Activated CD4-positive, alpha-beta memory T cell treated with anti-CD3 and anti-CD28 coated beads for 36 hours (primary cell): ENCODE results near the gene PRDM4. TPM values are rescaled to one million over a fixed set of nuclear protein-coding genes. Genes with fewer than 3 reads are reported as not detected.

ENCODE experiments used
- CTCF ChIA-PET: fragments of 350-600 bp; sonication (Branson Sonifier 250); formaldehyde crosslinking; loops from one replicate; lab custom pipeline; 2021; ENCODE audit warnings: antibody characterized with exemption, inconsistent platforms; lab: Charles Lee
- POLR2A ChIA-PET: fragments of 350-600 bp; sonication (Branson Sonifier 250); formaldehyde crosslinking; loops from one replicate; lab custom pipeline; 2021; ENCODE audit warnings: antibody characterized with exemption; lab: Charles Lee
- DNase-seq: peaks from one replicate; pipeline ENCODE4 v3.0.0-alpha.2; 2020
- H3K27ac Mint-ChIP-seq: one replicate; pipeline ENCODE4 v1.8.0; 2021; ENCODE audit warnings: mixed read lengths
- H3K27me3 Mint-ChIP-seq: one replicate; pipeline ENCODE4 v1.8.0; 2021; ENCODE audit warnings: mixed read lengths
- H3K36me3 Mint-ChIP-seq: one replicate; pipeline ENCODE4 v1.8.0; 2021; ENCODE audit warnings: mixed read lengths
- H3K4me1 Mint-ChIP-seq: one replicate; pipeline ENCODE4 v1.8.0; 2021; ENCODE audit warnings: low read depth, mixed read lengths
- H3K4me3 Mint-ChIP-seq: one replicate; pipeline ENCODE4 v1.8.0; 2021; ENCODE audit warnings: mild to moderate bottlenecking, mixed read lengths
- H3K9me3 Mint-ChIP-seq: one replicate; pipeline ENCODE4 v1.8.0; 2021; ENCODE audit warnings: mixed read lengths
- intact Hi-C: fragments of 100-400 bp; cut with micrococcal nuclease; formaldehyde crosslinking; loops from one replicate; pipeline ENCODE4 v1.15.1; 2023
- total RNA-seq, 2 experiments: library from RNA; stranded (reverse); gene quantifications; one replicate each; pipeline ENCODE4 v1.2.3, GENCODE V29; 2021

PRDM4 gene
- 10 to 100 TPM; 33.4 to 39.0 TPM for total RNA-seq

GRCh38 chr12:107760809-107761501 is at the start of gene PRDM4:
Gene PRDM4, minus strand, starts transcription at chr12:107761137. Its CDS starts 622 bp downstream, at chr12:107760515.
- intact Hi-C loops = loop anchor here (1.0 to 5.0 kb wide), 5 partner anchors 76 to 871 kb away; partner anchors contain the start of genes CRY1, PWP1 and SELPLG
- Mint-ChIP-seq H3K4me3 (peak within 1 kb of the TSS; percentile 92), H3K27ac (peak within 1 kb of the TSS; percentile 88), H3K9me3 (no peaks in the 10 kb centered on the region), H3K27me3 (no peaks in the 10 kb centered on the region), H3K36me3 (peaks cover 24% of the 10 kb centered on the region), H3K4me1 (peaks cover 27% of the 10 kb centered on the region)
- CTCF ChIA-PET = interaction anchor here (1.2 to 2.6 kb wide), 2 partner anchors 152 to 433 kb away, joined by 3 to 7 read pairs; no protein-coding TSS in a partner anchor
- peak; percentile 94 for DNase-seq
- POLR2A ChIA-PET = interaction anchor here (0.8 kb wide), 1 partner anchor 76 kb away, joined by 3 read pairs; the partner anchor contains the start of gene PWP1

DNA sequence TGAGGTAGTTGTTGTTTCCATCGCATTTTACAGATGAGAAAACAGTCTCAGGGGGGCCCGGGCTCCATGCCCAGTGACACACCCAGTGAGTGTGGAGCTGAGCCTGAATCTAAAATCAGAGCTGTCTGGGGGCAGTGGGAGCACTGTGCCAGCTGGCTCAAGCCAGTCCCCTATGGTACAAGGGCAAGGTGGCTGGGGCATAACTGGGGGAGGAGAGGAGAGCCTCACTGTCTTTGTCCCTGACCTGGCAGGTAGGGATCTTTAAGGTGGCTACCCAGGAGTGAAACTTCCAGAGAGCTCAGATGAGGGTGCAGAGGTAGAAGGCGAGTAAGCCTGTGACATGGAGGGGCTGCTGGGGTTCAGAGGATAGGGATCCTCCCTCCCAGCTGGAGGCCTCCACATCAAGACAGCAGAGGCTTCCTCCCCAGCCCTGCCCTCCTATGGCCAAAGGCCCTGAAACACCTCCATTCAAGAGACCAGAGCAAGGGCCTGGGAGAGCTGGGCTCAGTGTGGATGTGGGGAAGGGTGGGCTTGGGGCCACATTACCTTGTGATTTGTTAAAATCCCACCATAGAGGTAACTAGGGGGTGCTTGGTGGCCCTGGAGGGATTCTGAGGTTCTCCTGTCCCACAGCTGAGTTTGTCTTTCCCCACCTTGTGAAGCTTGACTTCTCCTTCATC is 46.7 kb upstream of the PRDM4 start:
- Mint-ChIP-seq H3K27ac (no peak overlapping the region), H3K4me1 (no peaks in the 10 kb centered on the region), H3K4me3 (no peak overlapping the region), H3K36me3 (no peaks in the 10 kb centered on the region), H3K9me3 (no peaks in the 10 kb centered on the region), H3K27me3 (no peaks in the 10 kb centered on the region)
- ChIA-PET CTCF (no interaction called here), POLR2A (no interaction called here)
- DNase-seq = no peak
- intact Hi-C loops = no loop called here

DNA sequence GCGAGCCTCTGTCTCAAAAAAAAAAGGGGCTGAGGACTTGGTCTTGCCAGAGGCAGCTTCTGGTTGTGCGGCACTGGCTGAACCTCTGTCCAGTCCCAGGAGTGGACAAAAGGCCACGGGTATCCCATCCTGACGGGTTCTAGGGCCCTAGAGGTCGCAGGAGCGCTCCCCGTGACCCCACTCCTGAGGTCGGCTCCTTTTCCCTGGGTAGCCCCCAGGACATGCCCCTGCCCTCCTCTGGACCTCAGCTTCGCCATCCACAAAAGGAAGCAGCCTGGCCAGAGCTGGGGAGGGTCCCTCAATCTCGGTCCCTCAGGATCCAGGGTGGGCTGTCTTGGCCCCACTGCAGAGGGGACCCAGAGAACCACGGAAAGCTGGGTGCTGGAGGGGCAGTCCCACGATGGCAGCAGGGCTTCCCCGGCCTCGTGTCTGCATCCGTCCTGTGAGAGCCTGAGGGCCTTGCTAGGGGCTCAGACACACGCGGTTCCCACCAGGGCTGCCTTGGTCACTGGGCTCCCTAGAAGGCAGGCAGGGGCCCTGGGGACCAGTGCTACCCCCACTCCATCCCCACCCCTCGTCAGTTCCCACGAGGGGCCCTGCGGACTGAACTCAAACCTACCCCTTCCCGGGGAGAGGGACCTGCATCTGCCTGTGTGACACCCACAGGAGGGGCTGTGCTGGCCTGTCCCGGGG is 44.7 kb upstream of the PRDM4 start:
- no peak for DNase-seq
- H3K9me3 Mint-ChIP-seq = no peaks in the 10 kb centered on the region
- ChIA-PET CTCF (no interaction called here), POLR2A (no interaction called here)
- H3K36me3 Mint-ChIP-seq = no peaks in the 10 kb centered on the region
- no peaks in the 10 kb centered on the region for H3K4me1 Mint-ChIP-seq
- intact Hi-C loops = no loop called here
- H3K27ac Mint-ChIP-seq = no peak overlapping the region
- no peak overlapping the region for H3K4me3 Mint-ChIP-seq
- H3K27me3 Mint-ChIP-seq = no peaks in the 10 kb centered on the region

DNA sequence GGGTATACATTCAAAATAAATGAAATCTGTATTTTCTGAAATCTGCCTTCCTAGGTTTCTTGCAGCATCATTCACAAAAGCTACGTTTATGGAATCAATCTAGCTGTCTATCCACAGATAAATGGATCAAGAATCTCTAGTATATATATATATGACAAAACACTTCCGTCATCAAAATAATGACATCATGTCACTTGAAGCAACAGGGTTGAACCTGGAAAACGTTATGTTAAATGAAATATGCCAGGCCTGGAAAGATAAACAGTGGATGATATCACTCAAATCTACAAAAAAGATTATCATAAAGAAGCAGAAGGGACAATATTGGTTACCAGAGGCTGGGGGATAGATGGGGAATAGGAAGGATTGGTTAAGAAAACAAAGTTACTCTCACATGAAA is 42.2 kb upstream of the PRDM4 start:
- no peak overlapping the region for H3K4me3 Mint-ChIP-seq
- intact Hi-C loops = no loop called here
- DNase-seq = no peak
- no peak overlapping the region for H3K27ac Mint-ChIP-seq
- CTCF ChIA-PET = no interaction called here
- H3K36me3 Mint-ChIP-seq = no peaks in the 10 kb centered on the region
- H3K4me1 Mint-ChIP-seq = no peaks in the 10 kb centered on the region
- H3K9me3 Mint-ChIP-seq = no peaks in the 10 kb centered on the region
- H3K27me3 Mint-ChIP-seq = no peaks in the 10 kb centered on the region
- POLR2A ChIA-PET = no interaction called here

- DNase-seq = no peak
- Mint-ChIP-seq H3K27ac (no peak overlapping the region), H3K9me3 (no peaks in the 10 kb centered on the region), H3K27me3 (peaks cover 9% of the 10 kb centered on the region), H3K4me1 (no peaks in the 10 kb centered on the region), H3K36me3 (no peaks in the 10 kb centered on the region), H3K4me3 (no peak overlapping the region)
- intact Hi-C loops = no loop called here
- ChIA-PET CTCF (no interaction called here), POLR2A (no interaction called here)
These were observed 40.2 kb upstream of the PRDM4 start for GRCh38 chr12:107801150-107801549.

- ChIA-PET POLR2A (no interaction called here), CTCF (no interaction called here)
- Mint-ChIP-seq H3K4me1 (no peaks in the 10 kb centered on the region), H3K4me3 (no peak overlapping the region), H3K9me3 (no peaks in the 10 kb centered on the region), H3K27ac (no peak overlapping the region), H3K36me3 (no peaks in the 10 kb centered on the region), H3K27me3 (peaks cover 22% of the 10 kb centered on the region)
- intact Hi-C loops = no loop called here
- DNase-seq = no peak
These were observed 37.6 kb upstream of the PRDM4 start for GRCh38 chr12:107798580-107798979.

GRCh38 chr12:107794451-107794850 is 33.5 kb upstream of the PRDM4 start:
- H3K36me3 Mint-ChIP-seq = no peaks in the 10 kb centered on the region
- intact Hi-C loops = no loop called here
- peaks cover 26% of the 10 kb centered on the region for H3K27me3 Mint-ChIP-seq
- no peak overlapping the region for H3K27ac Mint-ChIP-seq
- H3K9me3 Mint-ChIP-seq = peaks cover 5% of the 10 kb centered on the region
- ChIA-PET POLR2A (no interaction called here), CTCF (no interaction called here)
- DNase-seq = no peak
- no peaks in the 10 kb centered on the region for H3K4me1 Mint-ChIP-seq
- H3K4me3 Mint-ChIP-seq = no peak overlapping the region

- Mint-ChIP-seq H3K9me3 (peaks cover 5% of the 10 kb centered on the region), H3K4me3 (no peak overlapping the region), H3K27me3 (peaks cover 25% of the 10 kb centered on the region), H3K36me3 (no peaks in the 10 kb centered on the region), H3K4me1 (no peaks in the 10 kb centered on the region), H3K27ac (no peak overlapping the region)
- ChIA-PET CTCF (no interaction called here), POLR2A (no interaction called here)
- intact Hi-C loops = no loop called here
- DNase-seq = no peak
These were observed 30.6 kb upstream of the PRDM4 start for GRCh38 chr12:107791465-107792089.

- ChIA-PET POLR2A (no interaction called here), CTCF (no interaction called here)
- no peaks in the 10 kb centered on the region for H3K4me1 Mint-ChIP-seq
- H3K36me3 Mint-ChIP-seq = no peaks in the 10 kb centered on the region
- H3K27ac Mint-ChIP-seq = no peak overlapping the region
- H3K4me3 Mint-ChIP-seq = no peak overlapping the region
- DNase-seq = no peak
- peaks cover 5% of the 10 kb centered on the region for H3K9me3 Mint-ChIP-seq
- intact Hi-C loops = no loop called here
- peaks cover 8% of the 10 kb centered on the region for H3K27me3 Mint-ChIP-seq
These were observed 27.9 kb upstream of the PRDM4 start for GRCh38 chr12:107788690-107789458.

- H3K4me1 Mint-ChIP-seq = no peaks in the 10 kb centered on the region
- H3K36me3 Mint-ChIP-seq = no peaks in the 10 kb centered on the region
- ChIA-PET CTCF (no interaction called here), POLR2A (no interaction called here)
- H3K4me3 Mint-ChIP-seq = no peak overlapping the region
- peaks cover 6% of the 10 kb centered on the region for H3K27me3 Mint-ChIP-seq
- peaks cover 5% of the 10 kb centered on the region for H3K9me3 Mint-ChIP-seq
- no peak for DNase-seq
- no peak overlapping the region for H3K27ac Mint-ChIP-seq
- intact Hi-C loops = no loop called here
These were observed 27.3 kb upstream of the PRDM4 start for GRCh38 chr12:107788281-107788680.

DNA sequence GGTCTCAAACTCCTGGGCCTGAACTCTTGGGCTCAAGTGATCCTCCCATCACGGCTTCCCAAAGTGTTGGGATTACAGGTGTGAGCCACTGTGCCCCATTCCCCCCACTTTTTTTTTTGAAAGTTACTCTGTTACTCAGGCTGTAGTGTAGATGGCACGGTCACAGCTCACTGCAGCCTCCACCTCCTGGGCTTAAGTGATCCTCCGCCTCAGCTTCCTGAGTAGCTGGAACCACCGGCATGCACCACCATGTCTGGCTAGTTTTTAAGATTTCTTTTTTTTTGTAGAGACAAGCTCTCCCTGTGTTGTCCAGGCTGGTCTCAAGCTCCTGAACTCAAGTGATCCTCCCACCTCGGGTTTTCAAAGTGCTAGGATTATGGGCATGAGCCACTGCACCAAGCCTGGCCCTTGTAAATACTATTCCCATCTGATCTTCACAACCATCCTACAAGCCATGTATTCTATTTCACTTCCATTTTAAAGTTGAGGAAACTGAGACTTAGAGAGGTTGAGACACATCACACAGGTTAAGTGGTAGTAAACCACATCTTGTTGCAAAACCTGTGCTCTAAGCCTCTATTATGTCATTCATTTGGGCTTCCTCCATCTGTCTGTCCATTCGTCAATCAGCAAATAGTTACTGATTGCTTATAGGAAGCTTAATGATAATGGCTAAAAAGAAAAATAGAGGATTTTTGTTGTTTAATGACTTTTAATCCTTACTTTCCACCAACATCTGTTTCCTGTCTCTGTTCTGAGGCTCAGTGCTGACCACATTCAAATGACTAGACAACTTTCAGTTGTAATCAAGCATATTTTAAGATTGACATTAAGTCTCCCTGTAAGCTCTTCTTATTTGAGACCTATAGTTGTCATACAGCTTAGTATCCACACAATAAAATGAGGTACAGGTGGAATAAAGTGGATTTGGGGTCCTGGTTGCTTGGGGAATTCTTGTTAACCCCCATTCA is 22.8 kb upstream of the PRDM4 start:
- POLR2A ChIA-PET = no interaction called here
- Mint-ChIP-seq H3K27ac (no peak overlapping the region), H3K4me3 (no peak overlapping the region)

More for the DNA sequence above, 22.8 kb upstream of the PRDM4 start:
- intact Hi-C loops = no loop called here
- CTCF ChIA-PET = no interaction called here
- peaks cover 12% of the 10 kb centered on the region for H3K27me3 Mint-ChIP-seq
- no peaks in the 10 kb centered on the region for H3K4me1 Mint-ChIP-seq
- no peaks in the 10 kb centered on the region for H3K36me3 Mint-ChIP-seq
- no peak for DNase-seq
- no peaks in the 10 kb centered on the region for H3K9me3 Mint-ChIP-seq
